H9 (cell line): Measurements from ENCODE around the gene SNED1. TPM values are rescaled to one million over a fixed set of nuclear protein-coding genes. Genes with fewer than 3 reads are reported as not detected.

Experiments used
- DNase-seq: peaks from one replicate; pipeline ENCODE4 v3.0.0-alpha.2; 2017
- H2AFZ ChIP-seq: one replicate; pipeline ENCODE4 v1.6.1; 2013; ENCODE audit warnings: mild to moderate bottlenecking, low read length, control low read depth, moderate library complexity
- H2AK5ac ChIP-seq: 2 replicates; pipeline ENCODE4 v1.6.1; 2013; ENCODE audit warnings: low read length, control low read depth, mixed read lengths; ENCODE audit not compliant: insufficient read length
- H2BK120ac ChIP-seq: one replicate; pipeline ENCODE4 v1.6.1; 2013; ENCODE audit warnings: low read depth, mild to moderate bottlenecking, low read length, control low read depth, inconsistent platforms; ENCODE audit not compliant: poor library complexity, severe bottlenecking
- H2BK12ac ChIP-seq: 2 replicates; pipeline ENCODE4 v1.6.1; 2013; ENCODE audit warnings: low read length, control low read depth, mixed read lengths, low read depth; ENCODE audit not compliant: insufficient read length
- H2BK15ac ChIP-seq: 2 replicates; pipeline ENCODE4 v1.6.1; 2013; ENCODE audit warnings: low read depth, low read length, control low read depth
- H2BK20ac ChIP-seq: one replicate; pipeline ENCODE4 v1.6.1; 2013; ENCODE audit warnings: low read depth, mild to moderate bottlenecking, low read length, control low read depth, inconsistent platforms; ENCODE audit not compliant: poor library complexity, severe bottlenecking
- H2BK5ac ChIP-seq: 2 replicates; pipeline ENCODE4 v1.6.1; 2013; ENCODE audit warnings: low read length, control low read depth, mixed read lengths; ENCODE audit not compliant: insufficient read length
- H3K14ac ChIP-seq: 2 replicates; pipeline ENCODE4 v1.6.1; 2013; ENCODE audit warnings: low read length, control low read depth; ENCODE audit not compliant: insufficient read depth
- H3K18ac ChIP-seq: 2 replicates; pipeline ENCODE4 v1.6.1; 2013; ENCODE audit warnings: low read depth, mild to moderate bottlenecking, mixed read lengths, low read length, control low read depth; ENCODE audit not compliant: insufficient read length
- H3K23ac ChIP-seq: 2 replicates; pipeline ENCODE4 v1.6.1; 2013; ENCODE audit warnings: low read length, control low read depth, mixed read lengths, low read depth; ENCODE audit not compliant: insufficient read length
- H3K23me2 ChIP-seq: 2 replicates; pipeline ENCODE4 v1.6.1; 2013; ENCODE audit warnings: low read depth, mild to moderate bottlenecking, mixed read lengths, low read length, control low read depth; ENCODE audit not compliant: insufficient read length, poor library complexity, severe bottlenecking
- H3K27ac ChIP-seq: 2 replicates; pipeline ENCODE4 v1.5.1; 2013; ENCODE audit warnings: low read length, control low read depth, mixed read lengths, low read depth; ENCODE audit not compliant: insufficient read length
- H3K27me3 ChIP-seq: 2 replicates; pipeline ENCODE4 v1.6.1; 2013; ENCODE audit warnings: low read length, control low read depth, inconsistent platforms; ENCODE audit not compliant: insufficient read depth
- H3K4ac ChIP-seq: 2 replicates; pipeline ENCODE4 v1.6.1; 2013; ENCODE audit warnings: low read depth, mild to moderate bottlenecking, control low read depth, inconsistent platforms, low read length, moderate library complexity
- H3K4me1 ChIP-seq: 2 replicates; pipeline ENCODE4 v1.6.1; 2013; ENCODE audit warnings: low read length, control low read depth, inconsistent platforms; ENCODE audit not compliant: insufficient read depth
- H3K4me2 ChIP-seq: 2 replicates; pipeline ENCODE4 v1.6.1; 2013; ENCODE audit warnings: low read length, control low read depth, mixed read lengths; ENCODE audit not compliant: insufficient read length, insufficient read depth
- H3K56ac ChIP-seq: 2 replicates; pipeline ENCODE4 v1.6.1; 2013; ENCODE audit warnings: low read depth, mild to moderate bottlenecking, mixed read lengths, low read length, control low read depth; ENCODE audit not compliant: insufficient read length
- H3K79me1 ChIP-seq: 2 replicates; pipeline ENCODE4 v1.6.1; 2013; ENCODE audit warnings: low read depth, mild to moderate bottlenecking, moderate library complexity, low read length, control low read depth, inconsistent platforms; ENCODE audit not compliant: insufficient read depth, poor library complexity, severe bottlenecking
- H3K79me2 ChIP-seq: 2 replicates; pipeline ENCODE4 v1.6.1; 2013; ENCODE audit warnings: low read length, control low read depth, inconsistent platforms; ENCODE audit not compliant: insufficient read depth
- H3K9ac ChIP-seq: 2 replicates; pipeline ENCODE4 v1.6.1; 2013; ENCODE audit warnings: low read length, control low read depth, mixed read lengths; ENCODE audit not compliant: insufficient read length; ENCODE audit errors: extremely low read depth
- H3K9me3 ChIP-seq: one replicate; pipeline ENCODE4 v1.6.1; 2013; ENCODE audit warnings: low read depth, low read length, inconsistent platforms; ENCODE audit not compliant: control insufficient read depth
- H3T11ph ChIP-seq: one replicate; pipeline ENCODE4 v1.6.1; 2013; ENCODE audit warnings: mild to moderate bottlenecking, low read length, control low read depth, inconsistent platforms
- H4K20me1 ChIP-seq: one replicate; pipeline ENCODE4 v1.6.1; 2013; ENCODE audit not compliant: control insufficient read depth, insufficient read length, insufficient read depth
- H4K5ac ChIP-seq: 2 replicates; pipeline ENCODE4 v1.6.1; 2013; ENCODE audit warnings: low read depth, mild to moderate bottlenecking, mixed read lengths, low read length, control low read depth; ENCODE audit not compliant: insufficient read length
- H4K8ac ChIP-seq: replicated peaks from 2 replicates; pipeline ENCODE4 v1.6.1; 2013; ENCODE audit warnings: low read length, control low read depth, mixed read lengths, low read depth; ENCODE audit not compliant: insufficient read length
- H4K91ac ChIP-seq: 2 replicates; pipeline ENCODE4 v1.6.1; 2013; ENCODE audit warnings: low read depth, mild to moderate bottlenecking, moderate library complexity, mixed read lengths, low read length, control low read depth; ENCODE audit not compliant: insufficient read length
- H3K27ac Mint-ChIP-seq, 3 experiments: 2 replicates in 2 of 3; 3 replicates in 1 of 3; pipeline ENCODE4 v1.8.0; 2020 to 2021; ENCODE audit warnings: mixed read lengths in 3 of 3, mild to moderate bottlenecking in 1 of 3, moderate library complexity in 1 of 3
- H3K27me3 Mint-ChIP-seq: 2 replicates; pipeline ENCODE4 v1.8.0; 2021; ENCODE audit warnings: low read depth, mild to moderate bottlenecking, moderate library complexity, mixed read lengths
- H3K36me3 Mint-ChIP-seq, 3 experiments: 2 replicates in 2 of 3; 3 replicates in 1 of 3; pipeline ENCODE4 v1.8.0; 2020 to 2021; ENCODE audit warnings: low read depth in 3 of 3, mixed read lengths in 3 of 3; ENCODE audit not compliant: insufficient read depth in 1 of 3
- H3K4me1 Mint-ChIP-seq, 2 experiments: 2 replicates each; pipeline ENCODE4 v1.8.0; 2020; ENCODE audit warnings: mixed read lengths in 2 of 2
- H3K4me3 Mint-ChIP-seq, 2 experiments: 2 replicates in 1 of 2; 3 replicates in 1 of 2; pipeline ENCODE4 v1.8.0; 2020 to 2021; ENCODE audit warnings: mild to moderate bottlenecking in 2 of 2, mixed read lengths in 2 of 2, moderate library complexity in 1 of 2
- H3K9me3 Mint-ChIP-seq, 2 experiments: 2 replicates in 1 of 2; 3 replicates in 1 of 2; pipeline ENCODE4 v1.8.0; 2020; ENCODE audit warnings: mild to moderate bottlenecking in 2 of 2, mixed read lengths in 2 of 2, moderate library complexity in 1 of 2
- WGBS: extraction: QIAGEN DNeasy Blood & Tissue Kit; methylation state at CpG from one replicate; pipeline ENCODE4 v1.1.7; 2013; ENCODE audit warnings: missing lambda C conversion rate, low lambda C conversion rate, mixed read lengths; ENCODE audit not compliant: insufficient read length; ENCODE audit errors: extremely low coverage; 5-methylcytosine and 5-hydroxymethylcytosine counted together
- total RNA-seq: library from RNA; stranded (reverse); gene quantifications from 2 replicates; pipeline ENCODE4 v1.2.1, GENCODE V29; 2021
- TF ChIP-seq, protein P1 (sequence below): fragments of 200-600 bp; sonication (generic); conservative IDR thresholded peaks from 3 replicates; pipeline ENCODE4 v1.8.0; 2021; ENCODE audit warnings: antibody characterized with exemption, mild to moderate bottlenecking

SNED1 gene
- total RNA-seq, 1 experiment from 2014 or later = 2.5 TPM

DNA sequence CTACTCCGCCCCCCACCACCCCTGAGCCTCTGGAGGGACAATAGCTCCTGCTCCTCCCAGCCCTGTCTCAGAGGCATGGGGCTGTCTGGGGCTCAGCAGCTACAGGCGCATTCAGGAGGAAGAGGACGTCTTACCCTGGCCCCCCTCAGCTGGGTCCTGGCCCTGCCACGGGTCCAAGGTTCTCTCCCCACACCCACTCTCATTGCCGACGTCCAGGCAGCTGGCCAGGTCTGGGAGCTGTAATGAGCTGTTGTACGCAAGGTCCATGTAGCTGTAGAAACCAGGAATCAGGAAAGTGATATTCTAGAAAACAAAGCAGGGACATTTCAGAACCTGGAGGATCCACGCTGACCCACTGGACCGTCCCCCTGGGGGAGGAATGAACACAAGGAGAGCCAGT lies 137.3 kb downstream of the SNED1 start:
- H3T11ph ChIP-seq = no peak overlapping the region

More for the DNA sequence above, 137.3 kb downstream of the SNED1 start:
- Histone ChIP-seq H2AFZ (no peak overlapping the region), H2BK15ac (no peak overlapping the region), H4K91ac (no peak overlapping the region), H4K20me1 (no peaks in the 10 kb centered on the region), H3K9ac (no peak overlapping the region), H3K56ac (no peak overlapping the region), H2BK20ac (no peak overlapping the region), H3K18ac (no peak overlapping the region), H3K4me1 (no peaks in the 10 kb centered on the region), H2BK120ac (no peak overlapping the region), H3K27me3 (no peaks in the 10 kb centered on the region), H3K23me2 (no peaks in the 10 kb centered on the region), H3K79me1 (no peaks in the 10 kb centered on the region), H2BK12ac (no peak overlapping the region), H3K4me2 (no peak overlapping the region), H2BK5ac (no peak overlapping the region), H3K9me3 (no peaks in the 10 kb centered on the region), H3K27ac (no peak overlapping the region), H2AK5ac (no peak overlapping the region), H3K23ac (no peak overlapping the region), H3K79me2 (no peaks in the 10 kb centered on the region), H4K5ac (no peak overlapping the region), H4K8ac (no peak overlapping the region), H3K4ac (no peak overlapping the region), H3K14ac (no peak overlapping the region)
- H3K36me3 Mint-ChIP-seq = peaks cover 29 to 71% (median 57%) of the 10 kb centered on the region in 3 experiments
- no CpG with 5 or more reads among the region's 9 CpGs for WGBS
- TF ChIP-seq, protein P1, sequence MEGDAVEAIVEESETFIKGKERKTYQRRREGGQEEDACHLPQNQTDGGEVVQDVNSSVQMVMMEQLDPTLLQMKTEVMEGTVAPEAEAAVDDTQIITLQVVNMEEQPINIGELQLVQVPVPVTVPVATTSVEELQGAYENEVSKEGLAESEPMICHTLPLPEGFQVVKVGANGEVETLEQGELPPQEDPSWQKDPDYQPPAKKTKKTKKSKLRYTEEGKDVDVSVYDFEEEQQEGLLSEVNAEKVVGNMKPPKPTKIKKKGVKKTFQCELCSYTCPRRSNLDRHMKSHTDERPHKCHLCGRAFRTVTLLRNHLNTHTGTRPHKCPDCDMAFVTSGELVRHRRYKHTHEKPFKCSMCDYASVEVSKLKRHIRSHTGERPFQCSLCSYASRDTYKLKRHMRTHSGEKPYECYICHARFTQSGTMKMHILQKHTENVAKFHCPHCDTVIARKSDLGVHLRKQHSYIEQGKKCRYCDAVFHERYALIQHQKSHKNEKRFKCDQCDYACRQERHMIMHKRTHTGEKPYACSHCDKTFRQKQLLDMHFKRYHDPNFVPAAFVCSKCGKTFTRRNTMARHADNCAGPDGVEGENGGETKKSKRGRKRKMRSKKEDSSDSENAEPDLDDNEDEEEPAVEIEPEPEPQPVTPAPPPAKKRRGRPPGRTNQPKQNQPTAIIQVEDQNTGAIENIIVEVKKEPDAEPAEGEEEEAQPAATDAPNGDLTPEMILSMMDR = no peak
- H3K27me3 Mint-ChIP-seq = no peaks in the 10 kb centered on the region
- DNase-seq = no peak
- no peaks in the 10 kb centered on the region for H3K4me1 Mint-ChIP-seq
- H3K27ac Mint-ChIP-seq = no peak overlapping the region
- no peak overlapping the region for H3K4me3 Mint-ChIP-seq
- H3K9me3 Mint-ChIP-seq = no peaks in the 10 kb centered on the region
